ENCODE data around the gene APP.

APP gene

DNA sequence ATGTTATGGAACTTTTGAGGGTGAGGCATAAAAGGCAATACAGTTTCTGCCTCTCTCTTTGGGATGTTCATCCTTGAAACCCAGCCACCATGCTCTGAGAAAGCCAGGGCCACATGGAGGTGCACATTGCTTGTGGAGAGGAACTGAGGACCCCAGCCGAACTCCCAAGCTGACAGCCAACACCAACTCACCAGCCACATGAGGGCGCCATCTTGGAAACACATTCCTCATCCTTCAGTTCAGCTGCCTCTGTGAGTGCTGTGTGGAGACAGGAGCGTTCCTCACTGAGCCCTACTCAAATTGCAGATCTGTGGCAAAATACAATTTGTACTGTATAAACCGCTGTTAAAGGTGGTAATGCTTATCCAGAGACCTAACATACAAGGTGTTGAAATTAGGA, 298.3 kb downstream of the APP start:
- H3K4me1 ChIP-seq (ENCODE audit: insufficient read depth, low read length, severe bottlenecking), result no peaks in the 10 kb centered on the region
- H3K4me3 ChIP-seq (ENCODE audit: low read depth, low read length, poor library complexity, severe bottlenecking), result no peak overlapping the region
- H4K20me1 ChIP-seq (ENCODE audit: insufficient read depth, low read length), result no peaks in the 10 kb centered on the region
- TF ChIP-seq, protein P1, sequence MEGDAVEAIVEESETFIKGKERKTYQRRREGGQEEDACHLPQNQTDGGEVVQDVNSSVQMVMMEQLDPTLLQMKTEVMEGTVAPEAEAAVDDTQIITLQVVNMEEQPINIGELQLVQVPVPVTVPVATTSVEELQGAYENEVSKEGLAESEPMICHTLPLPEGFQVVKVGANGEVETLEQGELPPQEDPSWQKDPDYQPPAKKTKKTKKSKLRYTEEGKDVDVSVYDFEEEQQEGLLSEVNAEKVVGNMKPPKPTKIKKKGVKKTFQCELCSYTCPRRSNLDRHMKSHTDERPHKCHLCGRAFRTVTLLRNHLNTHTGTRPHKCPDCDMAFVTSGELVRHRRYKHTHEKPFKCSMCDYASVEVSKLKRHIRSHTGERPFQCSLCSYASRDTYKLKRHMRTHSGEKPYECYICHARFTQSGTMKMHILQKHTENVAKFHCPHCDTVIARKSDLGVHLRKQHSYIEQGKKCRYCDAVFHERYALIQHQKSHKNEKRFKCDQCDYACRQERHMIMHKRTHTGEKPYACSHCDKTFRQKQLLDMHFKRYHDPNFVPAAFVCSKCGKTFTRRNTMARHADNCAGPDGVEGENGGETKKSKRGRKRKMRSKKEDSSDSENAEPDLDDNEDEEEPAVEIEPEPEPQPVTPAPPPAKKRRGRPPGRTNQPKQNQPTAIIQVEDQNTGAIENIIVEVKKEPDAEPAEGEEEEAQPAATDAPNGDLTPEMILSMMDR (IDR thresholded peaks at IDR 0.05; ENCODE audit: low read length), result 0 out of 2 replicates have a peak, but pooled peaks have one; percentile 9
- no peak for TF ChIP-seq EZH2 (IDR thresholded peaks at IDR 0.05; ENCODE audit: borderline replicate concordance, low read length)
- H3K27me3 ChIP-seq (ENCODE audit: insufficient read depth, low read length), result no peaks in the 10 kb centered on the region
- H3K9ac ChIP-seq (ENCODE audit: low read length), result no peak overlapping the region
- H3F3A ChIP-seq (ENCODE audit: insufficient read depth, low read length), result no peaks in the 10 kb centered on the region
- no peaks in the 10 kb centered on the region for H3K9me2 ChIP-seq (ENCODE audit: low read depth, low read length)
- H2AFZ ChIP-seq (ENCODE audit: low read length), result no peak overlapping the region
- H3K9me3 ChIP-seq (ENCODE audit: low read length), result no peaks in the 10 kb centered on the region
- no peak overlapping the region for H3K27ac ChIP-seq (ENCODE audit: low read depth, low read length, poor library complexity, severe bottlenecking)
- no peak overlapping the region for H3K4me2 ChIP-seq (ENCODE audit: low read length)
- no peaks in the 10 kb centered on the region for H3K36me3 ChIP-seq (ENCODE audit: insufficient read depth, low read length)
- H3K79me2 ChIP-seq (ENCODE audit: insufficient read depth, low read length), result no peaks in the 10 kb centered on the region

DNA sequence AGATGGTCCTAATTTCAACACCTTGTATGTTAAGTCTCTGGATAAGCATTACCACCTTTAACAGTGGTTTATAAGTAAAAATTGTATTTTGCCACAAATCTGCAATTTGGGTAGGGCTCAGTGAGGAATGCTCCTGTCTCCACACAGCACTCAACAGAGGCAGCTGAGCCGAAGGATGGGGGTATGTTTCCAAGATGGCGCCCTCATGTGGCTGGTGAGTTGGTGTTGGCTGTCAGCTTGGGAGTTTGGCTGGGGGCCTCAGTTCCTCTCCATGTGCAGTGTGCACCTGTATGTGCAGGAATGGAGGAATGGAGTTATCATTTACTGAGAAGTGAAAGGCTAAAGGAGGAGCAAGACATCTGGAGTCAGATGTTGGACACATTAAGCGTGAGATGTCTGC, 299.0 kb downstream of the APP start:
- Histone ChIP-seq H3K79me2 (ENCODE audit: insufficient read depth, low read length) (no peaks in the 10 kb centered on the region), H3K27ac (ENCODE audit: low read depth, low read length, poor library complexity, severe bottlenecking) (no peak overlapping the region), H3K4me2 (ENCODE audit: low read length) (no peak overlapping the region), H3K9ac (ENCODE audit: low read length) (no peak overlapping the region), H3K9me2 (ENCODE audit: low read depth, low read length) (no peaks in the 10 kb centered on the region), H3F3A (ENCODE audit: insufficient read depth, low read length) (no peaks in the 10 kb centered on the region), H3K9me3 (ENCODE audit: low read length) (no peaks in the 10 kb centered on the region), H4K20me1 (ENCODE audit: insufficient read depth, low read length) (no peaks in the 10 kb centered on the region), H2AFZ (ENCODE audit: low read length) (no peak overlapping the region), H3K36me3 (ENCODE audit: insufficient read depth, low read length) (no peaks in the 10 kb centered on the region), H3K27me3 (ENCODE audit: insufficient read depth, low read length) (no peaks in the 10 kb centered on the region), H3K4me3 (ENCODE audit: low read depth, low read length, poor library complexity, severe bottlenecking) (no peak overlapping the region), H3K4me1 (ENCODE audit: insufficient read depth, low read length, severe bottlenecking) (no peaks in the 10 kb centered on the region)
- TF ChIP-seq EZH2 (IDR thresholded peaks at IDR 0.05; ENCODE audit: borderline replicate concordance, low read length), result no peak
- TF ChIP-seq, protein P1 (IDR thresholded peaks at IDR 0.05; ENCODE audit: low read length), result peak; percentile 19; the same call in 1 of the 2 replicates

DNA sequence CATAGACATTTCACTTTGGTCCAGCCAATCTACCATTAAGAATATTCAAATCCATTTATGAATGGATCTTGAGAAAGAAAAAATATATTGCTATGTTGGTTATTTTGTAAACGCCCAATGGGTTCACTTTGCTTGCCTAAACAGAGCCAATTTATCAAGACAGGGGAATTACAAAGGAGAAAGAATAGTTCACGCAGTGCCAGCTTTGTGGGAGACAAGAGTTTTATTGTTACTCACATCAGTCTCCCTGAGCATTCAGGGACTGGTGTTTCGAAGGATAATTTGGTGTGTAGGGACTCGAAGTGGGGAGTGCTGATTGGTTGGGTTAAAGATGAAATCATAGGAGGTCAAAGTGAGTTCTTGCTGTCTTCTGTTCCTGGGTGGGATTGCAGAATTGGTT, 300.5 kb downstream of the APP start:
- H3K27ac ChIP-seq (ENCODE audit: low read depth, low read length, poor library complexity, severe bottlenecking), result no peak overlapping the region
- no peaks in the 10 kb centered on the region for H3K4me1 ChIP-seq (ENCODE audit: insufficient read depth, low read length, severe bottlenecking)
- no peaks in the 10 kb centered on the region for H3K9me3 ChIP-seq (ENCODE audit: low read length)
- no peaks in the 10 kb centered on the region for H3K36me3 ChIP-seq (ENCODE audit: insufficient read depth, low read length)
- TF ChIP-seq EZH2 (IDR thresholded peaks at IDR 0.05; ENCODE audit: borderline replicate concordance, low read length), result no peak
- TF ChIP-seq, protein P1 (IDR thresholded peaks at IDR 0.05; ENCODE audit: low read length), result no peak
- H3K9ac ChIP-seq (ENCODE audit: low read length), result no peak overlapping the region
- H3K4me2 ChIP-seq (ENCODE audit: low read length), result no peak overlapping the region
- no peaks in the 10 kb centered on the region for H3K79me2 ChIP-seq (ENCODE audit: insufficient read depth, low read length)
- H3K27me3 ChIP-seq (ENCODE audit: insufficient read depth, low read length), result no peaks in the 10 kb centered on the region
- no peak overlapping the region for H2AFZ ChIP-seq (ENCODE audit: low read length)
- H4K20me1 ChIP-seq (ENCODE audit: insufficient read depth, low read length), result no peaks in the 10 kb centered on the region
- H3K4me3 ChIP-seq (ENCODE audit: low read depth, low read length, poor library complexity, severe bottlenecking), result no peak overlapping the region
- no peaks in the 10 kb centered on the region for H3K9me2 ChIP-seq (ENCODE audit: low read depth, low read length)
- no peaks in the 10 kb centered on the region for H3F3A ChIP-seq (ENCODE audit: insufficient read depth, low read length)
